Transverse colon (tissue), 4 donors: ENCODE results near the gene CLMN.

Experiments
- EP300 ChIP-seq: sonication (generic); formaldehyde crosslinking; IDR thresholded peaks from one replicate; pipeline ENCODE4 v1.6.1; 2017; ENCODE audit warnings: antibody characterized with exemption, low read depth
- POLR2A ChIP-seq: fragments of 450-650 bp; IDR thresholded peaks from one replicate; pipeline ENCODE4 v1.6.1; 2016; ENCODE audit warnings: antibody characterized with exemption, mild to moderate bottlenecking, moderate library complexity
- POLR2AphosphoS5 ChIP-seq, 3 donors: sonication (generic); formaldehyde crosslinking; IDR thresholded peaks; one replicate each; pipeline ENCODE4 v1.6.1; 2016; ENCODE audit warnings: antibody characterized with exemption in 3 of 3
- TF ChIP-seq, protein P1 (sequence below), 5 experiments: fragments of 200-600 bp in 3 of 5; fragments of 450-650 bp in 2 of 5; sonication (generic) in 3 of 5; IDR thresholded peaks; 1 replicate in 2 of 5; 2 replicates in 3 of 5; pipeline ENCODE4 v1.5.1; 2016 to 2017; ENCODE audit warnings: antibody characterized with exemption in 5 of 5, inconsistent platforms in 3 of 5, mild to moderate bottlenecking in 2 of 5, moderate library complexity in 1 of 5

- TF ChIP-seq, protein P1, sequence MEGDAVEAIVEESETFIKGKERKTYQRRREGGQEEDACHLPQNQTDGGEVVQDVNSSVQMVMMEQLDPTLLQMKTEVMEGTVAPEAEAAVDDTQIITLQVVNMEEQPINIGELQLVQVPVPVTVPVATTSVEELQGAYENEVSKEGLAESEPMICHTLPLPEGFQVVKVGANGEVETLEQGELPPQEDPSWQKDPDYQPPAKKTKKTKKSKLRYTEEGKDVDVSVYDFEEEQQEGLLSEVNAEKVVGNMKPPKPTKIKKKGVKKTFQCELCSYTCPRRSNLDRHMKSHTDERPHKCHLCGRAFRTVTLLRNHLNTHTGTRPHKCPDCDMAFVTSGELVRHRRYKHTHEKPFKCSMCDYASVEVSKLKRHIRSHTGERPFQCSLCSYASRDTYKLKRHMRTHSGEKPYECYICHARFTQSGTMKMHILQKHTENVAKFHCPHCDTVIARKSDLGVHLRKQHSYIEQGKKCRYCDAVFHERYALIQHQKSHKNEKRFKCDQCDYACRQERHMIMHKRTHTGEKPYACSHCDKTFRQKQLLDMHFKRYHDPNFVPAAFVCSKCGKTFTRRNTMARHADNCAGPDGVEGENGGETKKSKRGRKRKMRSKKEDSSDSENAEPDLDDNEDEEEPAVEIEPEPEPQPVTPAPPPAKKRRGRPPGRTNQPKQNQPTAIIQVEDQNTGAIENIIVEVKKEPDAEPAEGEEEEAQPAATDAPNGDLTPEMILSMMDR (IDR thresholded peaks at IDR 0.05): no peak
- TF ChIP-seq EP300: no peak
- no peak for TF ChIP-seq POLR2AphosphoS5 (IDR thresholded peaks at IDR 0.05)
- no peak for TF ChIP-seq POLR2A
These were observed 135.3 kb downstream of the CLMN start for GRCh38 chr14:95184413-95184790.
